NB4 (cell line): ENCODE data around the gene UPB1.

ENCODE experiments used
- POLR2A ChIP-seq: IDR thresholded peaks from 2 replicates; pipeline ENCODE4 v1.6.1; 2011; ENCODE audit warnings: mild to moderate bottlenecking; ENCODE audit not compliant: insufficient read length; ENCODE audit errors: extremely low read depth
- TF ChIP-seq, protein P1 (sequence below): IDR thresholded peaks from 2 replicates; pipeline ENCODE4 v1.6.1; 2011; ENCODE audit warnings: low read depth, low read length
- TF ChIP-seq, protein P2 (sequence below): IDR thresholded peaks from one replicate; pipeline ENCODE4 v1.5.1; 2012; ENCODE audit warnings: low read depth, low read length

DNA sequence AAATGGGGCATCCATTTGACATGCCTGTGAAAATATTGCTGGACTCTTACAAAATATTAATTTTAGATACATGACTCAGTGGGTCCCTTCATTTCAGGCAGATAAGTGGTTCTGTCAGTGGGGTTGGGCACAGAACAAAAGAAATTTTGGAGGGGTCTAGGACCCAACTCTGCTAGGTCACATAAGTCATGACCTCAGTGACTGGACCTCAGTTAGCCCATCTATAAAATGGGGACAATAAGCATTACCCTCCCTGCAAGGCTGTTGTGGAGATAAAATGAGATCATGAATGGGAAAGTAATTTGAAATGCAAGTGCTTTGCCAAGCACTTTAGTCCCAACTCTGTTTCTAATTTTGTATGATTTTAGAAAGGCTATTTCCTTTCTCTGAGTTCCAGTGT lies 44.0 kb upstream of the UPB1 start:
- TF ChIP-seq, protein P1, sequence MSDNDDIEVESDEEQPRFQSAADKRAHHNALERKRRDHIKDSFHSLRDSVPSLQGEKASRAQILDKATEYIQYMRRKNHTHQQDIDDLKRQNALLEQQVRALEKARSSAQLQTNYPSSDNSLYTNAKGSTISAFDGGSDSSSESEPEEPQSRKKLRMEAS, result no peak
- TF ChIP-seq, protein P2, sequence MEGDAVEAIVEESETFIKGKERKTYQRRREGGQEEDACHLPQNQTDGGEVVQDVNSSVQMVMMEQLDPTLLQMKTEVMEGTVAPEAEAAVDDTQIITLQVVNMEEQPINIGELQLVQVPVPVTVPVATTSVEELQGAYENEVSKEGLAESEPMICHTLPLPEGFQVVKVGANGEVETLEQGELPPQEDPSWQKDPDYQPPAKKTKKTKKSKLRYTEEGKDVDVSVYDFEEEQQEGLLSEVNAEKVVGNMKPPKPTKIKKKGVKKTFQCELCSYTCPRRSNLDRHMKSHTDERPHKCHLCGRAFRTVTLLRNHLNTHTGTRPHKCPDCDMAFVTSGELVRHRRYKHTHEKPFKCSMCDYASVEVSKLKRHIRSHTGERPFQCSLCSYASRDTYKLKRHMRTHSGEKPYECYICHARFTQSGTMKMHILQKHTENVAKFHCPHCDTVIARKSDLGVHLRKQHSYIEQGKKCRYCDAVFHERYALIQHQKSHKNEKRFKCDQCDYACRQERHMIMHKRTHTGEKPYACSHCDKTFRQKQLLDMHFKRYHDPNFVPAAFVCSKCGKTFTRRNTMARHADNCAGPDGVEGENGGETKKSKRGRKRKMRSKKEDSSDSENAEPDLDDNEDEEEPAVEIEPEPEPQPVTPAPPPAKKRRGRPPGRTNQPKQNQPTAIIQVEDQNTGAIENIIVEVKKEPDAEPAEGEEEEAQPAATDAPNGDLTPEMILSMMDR, result no peak
- no peak for TF ChIP-seq POLR2A
